Inferior parietal cortex (tissue), 1 donor: ENCODE measurements around the gene RCN1.
"Not testable (repeated sequence)": the region's sequence is repeated elsewhere in the genome, so short reads cannot be mapped to it uniquely, and the experiment has no call there.

Source experiments
- DNase-seq: peaks from one replicate; pipeline ENCODE4 v3.0.0-alpha.2; 2016; ENCODE audit errors: extremely low spot score

RCN1 gene

GRCh38 chr11:32090545-32091370, at the start of gene RCN1:
TSS of gene RCN1 (plus strand) at chr11:32091074. CDS start at chr11:32091197, 123 bp downstream.
- no peak for DNase-seq

GRCh38 chr11:32043737-32044136, 47.1 kb upstream of the RCN1 start:
- DNase-seq, result no peak

GRCh38 chr11:32044158-32044863, 46.6 kb upstream of the RCN1 start:
- no peak for DNase-seq

DNA sequence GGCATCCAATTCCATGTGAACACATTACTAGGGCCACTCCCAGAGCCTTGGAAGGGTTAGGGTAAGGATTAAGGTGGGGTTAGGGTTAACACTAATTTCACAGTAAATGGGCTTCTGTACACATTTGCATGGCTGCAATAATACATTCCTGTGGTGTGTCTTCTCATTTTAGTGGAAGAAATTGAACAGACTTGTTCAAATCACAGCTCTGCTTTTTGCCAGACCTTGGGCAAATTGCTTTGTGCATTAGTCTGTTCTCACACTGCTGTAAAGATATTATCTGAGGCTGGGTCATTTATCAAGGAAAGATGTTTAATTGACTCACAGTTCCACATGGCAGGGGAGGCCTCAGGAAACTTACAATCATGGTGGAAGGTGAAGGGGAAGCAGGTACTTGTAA, 45.4 kb upstream of the RCN1 start:
- no peak for DNase-seq

DNA sequence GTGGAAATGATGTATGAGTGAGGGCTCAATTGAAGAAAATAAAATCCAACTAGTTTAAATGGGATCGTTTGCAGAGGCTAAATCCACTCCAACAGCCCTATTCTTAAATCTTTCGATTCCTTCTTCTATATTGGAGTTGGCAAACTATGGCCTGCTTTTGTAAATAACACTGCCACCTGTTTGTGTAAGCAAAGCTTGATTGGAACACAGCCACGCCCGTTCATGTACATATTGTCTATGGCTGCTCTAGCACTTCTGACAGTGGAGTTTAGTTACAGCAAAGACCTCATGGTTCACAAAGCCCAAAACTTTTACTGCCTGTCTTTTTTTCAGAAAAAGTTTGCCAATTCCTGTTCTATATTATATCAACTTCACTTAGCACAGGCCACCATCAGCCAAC, 40.6 kb upstream of the RCN1 start:
- DNase-seq, result no peak

DNA sequence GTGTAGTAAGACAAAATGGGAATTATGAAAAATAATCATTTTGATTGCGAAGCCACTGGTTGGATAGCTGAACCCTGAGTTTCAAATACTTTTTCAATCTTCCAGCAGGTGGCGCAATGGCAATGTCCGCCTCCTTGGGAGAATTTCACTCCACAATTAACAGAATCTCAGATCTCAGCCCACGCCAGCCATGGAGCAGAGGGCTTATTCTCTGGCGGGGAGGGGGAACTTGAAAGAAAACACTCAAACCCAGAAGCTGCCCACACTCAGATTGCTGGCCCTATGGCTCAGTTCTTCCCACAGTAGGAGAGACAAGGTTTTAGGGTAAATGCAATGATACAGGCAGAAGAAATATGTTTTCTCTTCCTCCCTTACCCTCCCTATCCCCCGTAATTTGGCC, 38.7 kb upstream of the RCN1 start:
- peak; percentile 87 for DNase-seq

- no peak for DNase-seq
These were observed 37.6 kb upstream of the RCN1 start for GRCh38 chr11:32053151-32053888.

DNA sequence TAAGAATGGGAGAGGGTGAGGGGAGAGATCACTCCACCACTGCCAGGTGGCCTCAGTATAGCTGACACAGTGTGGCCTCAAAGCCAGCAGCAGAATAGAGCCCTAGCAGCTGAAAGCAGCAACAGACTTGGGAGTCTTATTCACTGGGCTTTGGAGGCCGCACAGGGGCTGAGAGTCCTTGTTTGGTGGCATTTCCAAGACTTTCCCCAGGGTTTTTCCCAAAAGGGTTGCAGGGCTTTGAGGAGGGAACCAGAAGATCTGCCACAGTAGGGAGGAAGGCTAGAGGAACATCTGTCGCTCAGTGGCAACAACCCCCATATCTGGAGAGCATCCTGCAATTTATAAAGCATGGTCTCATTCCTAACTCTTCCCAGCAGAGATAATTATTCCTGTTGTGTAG, 35.0 kb upstream of the RCN1 start:
- no peak for DNase-seq

DNA sequence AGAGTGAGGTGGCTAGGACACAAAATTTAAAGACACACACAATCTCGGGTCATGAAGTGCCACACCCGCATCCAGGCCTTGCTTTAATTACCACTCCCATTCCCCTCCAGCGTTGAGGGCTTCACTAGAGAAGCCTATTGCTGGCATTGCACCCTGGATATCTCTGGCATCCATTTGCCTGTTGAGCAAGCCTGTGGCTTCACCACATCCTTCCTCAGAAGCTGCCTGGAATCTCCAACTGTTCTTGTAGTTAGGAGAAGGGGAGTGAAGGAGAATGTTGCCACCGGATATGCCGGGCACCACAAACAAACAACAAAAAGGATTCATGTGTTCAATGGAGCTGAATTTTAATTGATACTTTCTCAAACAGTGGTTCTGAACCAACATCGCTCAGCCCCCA, 34.4 kb upstream of the RCN1 start:
- DNase-seq, result no peak

GRCh38 chr11:32059686-32060462, 31.0 kb upstream of the RCN1 start:
- DNase-seq, result no peak

DNA sequence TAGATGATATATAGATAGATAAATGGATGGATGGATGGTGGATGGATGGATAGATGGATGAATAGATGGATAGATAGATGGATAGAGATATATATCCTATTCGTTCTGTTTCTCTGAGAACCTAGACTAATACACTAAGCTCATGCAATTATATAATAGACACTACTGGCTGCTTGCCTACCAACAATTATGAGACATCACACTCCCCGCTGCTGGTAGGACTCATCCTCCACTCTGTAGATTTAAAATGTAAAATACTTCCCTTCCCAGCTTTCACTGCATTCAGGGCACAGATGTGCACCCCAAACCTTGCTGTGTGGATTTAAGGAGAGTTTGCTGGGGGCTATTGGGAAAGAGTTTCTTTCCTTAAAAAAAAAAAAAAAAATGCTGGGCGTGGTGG, 28.3 kb upstream of the RCN1 start:
- peak; percentile 27 for DNase-seq

DNA sequence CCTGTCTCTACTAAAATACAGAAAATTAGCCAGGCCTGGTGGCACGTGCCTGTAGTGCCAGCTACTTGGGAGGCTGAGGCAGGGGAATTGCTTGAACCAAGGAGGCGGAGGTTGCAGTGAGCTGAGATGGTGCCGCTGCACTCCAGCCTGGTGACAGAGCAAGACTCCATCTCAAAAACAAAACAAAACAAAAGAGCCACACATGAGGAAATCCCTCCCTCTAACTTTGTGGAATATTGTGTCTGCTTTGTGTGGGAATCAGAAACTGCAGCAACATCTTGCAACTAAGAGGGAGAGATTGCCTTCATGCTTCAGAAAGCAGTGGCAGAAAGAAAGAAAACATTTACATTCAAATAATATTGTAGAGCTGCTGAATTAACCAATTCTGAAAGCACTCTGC, 27.8 kb upstream of the RCN1 start:
- not testable (repeated sequence) for DNase-seq

DNA sequence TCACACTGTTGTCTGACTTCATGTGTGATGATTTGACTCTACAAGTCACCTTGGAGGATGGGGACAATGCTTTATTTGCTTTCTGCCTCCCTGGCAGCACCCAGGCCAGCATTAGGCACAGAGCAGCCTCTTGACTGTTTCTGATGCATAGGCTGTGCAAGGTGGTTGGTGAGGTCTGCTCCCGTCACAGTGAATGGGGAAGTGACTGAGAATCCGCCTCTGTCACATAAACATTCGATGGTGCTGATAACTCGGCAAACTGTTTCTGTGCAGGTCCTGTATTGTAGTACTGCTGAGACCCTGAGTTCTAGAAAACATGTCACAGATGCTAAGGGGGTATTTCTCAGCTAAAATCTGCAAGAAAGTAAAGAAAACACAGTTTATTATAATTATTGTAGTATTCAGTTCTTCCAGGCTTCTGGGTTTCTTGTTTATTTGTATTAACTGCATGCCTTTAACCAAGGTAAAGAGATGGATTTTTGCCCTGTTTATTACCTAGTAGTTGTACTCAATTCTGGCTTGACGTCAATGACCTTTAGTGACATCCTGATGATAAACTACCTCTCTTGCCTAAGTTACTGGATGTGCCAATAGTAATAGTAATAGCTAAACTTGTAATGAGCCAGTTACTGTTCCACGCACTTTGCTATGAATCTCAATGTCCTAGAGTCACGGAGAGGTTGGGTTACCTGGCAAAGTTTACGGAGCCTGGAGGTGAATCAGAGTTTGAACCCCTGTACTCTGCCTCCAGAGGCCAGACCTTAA, 24.8 kb upstream of the RCN1 start:
- no peak for DNase-seq

- no peak for DNase-seq
These were observed 22.6 kb upstream of the RCN1 start for GRCh38 chr11:32068134-32068870.

GRCh38 chr11:32069361-32070058, 21.4 kb upstream of the RCN1 start:
- DNase-seq, result no peak

DNA sequence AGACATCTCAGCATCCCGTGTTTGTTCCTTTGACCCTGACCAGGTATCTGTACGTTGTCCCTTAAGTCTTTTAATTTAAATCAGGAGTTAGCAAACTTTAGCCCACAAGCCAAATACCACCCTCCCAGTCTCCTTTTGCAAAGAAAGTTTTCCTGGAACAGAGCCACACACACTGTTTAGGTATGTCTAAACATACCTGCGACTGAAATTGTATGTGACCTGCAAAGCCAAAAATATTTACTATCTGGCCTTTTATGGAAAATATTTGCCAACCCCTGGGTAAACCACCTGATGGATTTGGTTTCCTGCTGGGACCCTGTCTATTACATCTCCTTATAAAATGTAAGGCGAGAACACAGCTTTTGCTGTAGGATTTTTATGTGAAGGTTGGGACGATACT, 20.2 kb upstream of the RCN1 start:
- no peak for DNase-seq

- no peak for DNase-seq
These were observed 19.1 kb upstream of the RCN1 start for GRCh38 chr11:32071811-32072210.

DNA sequence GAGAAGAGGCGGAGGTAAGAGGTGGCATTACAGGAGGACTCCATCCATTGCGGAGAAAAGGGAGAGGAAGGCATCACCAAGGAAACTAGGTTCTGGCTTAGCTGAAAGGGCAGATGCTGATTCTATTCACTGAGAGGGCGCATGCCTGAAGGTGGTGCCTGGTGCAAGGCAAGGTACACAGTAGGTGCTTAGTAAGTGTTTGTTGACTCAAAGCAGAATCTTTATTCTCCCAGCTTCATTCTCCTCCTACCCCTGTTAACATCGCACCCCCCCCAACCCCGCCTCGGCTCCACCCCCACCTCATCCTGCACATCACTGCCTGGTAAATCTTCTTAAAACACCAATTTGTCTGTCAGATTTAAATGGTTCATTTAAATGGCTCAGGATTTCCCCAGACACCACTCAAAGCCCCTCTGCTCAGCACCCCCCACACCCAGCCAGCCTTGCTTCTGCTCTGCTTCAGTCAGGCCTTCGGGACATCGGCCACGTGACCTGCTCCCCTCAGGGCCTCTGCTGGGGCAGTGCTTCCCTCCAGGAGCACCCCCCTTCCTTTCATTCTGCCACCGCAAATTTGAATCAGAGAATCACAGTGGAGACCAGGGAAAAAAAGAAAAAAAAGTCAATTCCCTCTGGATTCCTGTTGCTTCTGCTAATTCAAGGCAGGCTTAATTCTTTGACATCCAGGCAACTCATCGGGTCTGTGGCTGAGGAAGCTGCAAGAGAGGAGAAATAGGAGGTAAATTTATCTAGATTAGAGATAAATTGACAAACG, 17.8 kb upstream of the RCN1 start:
- DNase-seq, result no peak

GRCh38 chr11:32073644-32074026, 17.2 kb upstream of the RCN1 start:
- DNase-seq, result no peak
